ENCODE measurements around the gene ANXA11. TPM values are rescaled to one million over a fixed set of nuclear protein-coding genes. Genes with fewer than 3 reads are reported as not detected.
"Not testable (repeated sequence)": the region's sequence is repeated elsewhere in the genome, so short reads cannot be mapped to it uniquely, and the experiment has no call there.

ANXA11 gene
- 100 to 1,000 TPM; 271 to 353 TPM for total RNA-seq

DNA sequence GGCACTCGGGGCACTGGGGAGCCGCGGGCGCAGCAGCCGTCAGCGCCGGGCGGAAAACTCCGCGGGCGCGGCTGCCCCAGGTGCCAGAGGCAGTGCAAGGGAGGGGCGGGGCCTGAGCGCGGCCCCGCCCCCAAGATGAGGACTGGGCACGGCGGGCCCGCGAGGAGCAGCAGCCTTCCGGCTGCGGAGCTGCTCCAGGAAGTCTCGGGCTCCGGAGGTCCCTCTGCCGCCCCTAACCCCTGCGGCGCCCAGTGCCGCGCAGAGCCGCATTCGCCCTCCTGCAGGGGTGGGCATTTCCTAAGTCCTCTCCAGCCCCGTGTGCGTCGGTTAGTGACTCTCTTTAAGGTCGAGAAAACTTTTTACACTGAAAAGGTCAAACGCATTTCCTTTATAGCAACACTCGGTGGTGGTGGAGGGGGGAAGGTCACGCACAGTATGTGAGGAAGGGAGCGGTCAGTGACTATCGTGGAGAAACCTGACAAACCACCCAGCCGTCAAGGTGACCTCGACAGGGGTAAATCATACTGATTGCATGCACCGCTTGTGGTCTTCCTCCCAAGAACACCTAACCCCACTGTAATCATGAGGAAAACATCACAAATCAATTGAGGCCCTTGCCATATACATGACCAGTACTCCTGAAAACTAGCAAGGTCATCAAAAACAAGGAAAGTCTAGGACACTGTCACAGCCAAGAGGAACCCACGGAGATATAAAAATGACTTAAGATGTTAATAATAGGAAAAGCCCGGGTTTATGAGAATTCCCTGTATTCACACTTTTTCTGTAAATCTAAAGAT, at the start of gene ANXA11:
Gene ANXA11 (minus strand): TSS at position 61 of the 800 bp plus-strand sequence. CDS start 32,676 bp downstream, outside the sequence.
- Histone ChIP-seq H3K4me3 (peak within 1 kb of the TSS; percentile 88), H3K9ac (ENCODE audit: low read depth in 2 of 2, low read length in 2 of 2) (peak within 1 kb of the TSS; percentile 96 to 99), H3K27me3 (no peaks in the 10 kb centered on the region), H3K27ac (peak within 1 kb of the TSS; percentile 99), H3K9me3 (no peaks in the 10 kb centered on the region), H3K36me3 (no peaks in the 10 kb centered on the region), H3K4me1 (peaks cover 29% of the 10 kb centered on the region)
- intact Hi-C loops (cut with DNase I) = no loop called here
- TF ChIP-seq, protein P1, sequence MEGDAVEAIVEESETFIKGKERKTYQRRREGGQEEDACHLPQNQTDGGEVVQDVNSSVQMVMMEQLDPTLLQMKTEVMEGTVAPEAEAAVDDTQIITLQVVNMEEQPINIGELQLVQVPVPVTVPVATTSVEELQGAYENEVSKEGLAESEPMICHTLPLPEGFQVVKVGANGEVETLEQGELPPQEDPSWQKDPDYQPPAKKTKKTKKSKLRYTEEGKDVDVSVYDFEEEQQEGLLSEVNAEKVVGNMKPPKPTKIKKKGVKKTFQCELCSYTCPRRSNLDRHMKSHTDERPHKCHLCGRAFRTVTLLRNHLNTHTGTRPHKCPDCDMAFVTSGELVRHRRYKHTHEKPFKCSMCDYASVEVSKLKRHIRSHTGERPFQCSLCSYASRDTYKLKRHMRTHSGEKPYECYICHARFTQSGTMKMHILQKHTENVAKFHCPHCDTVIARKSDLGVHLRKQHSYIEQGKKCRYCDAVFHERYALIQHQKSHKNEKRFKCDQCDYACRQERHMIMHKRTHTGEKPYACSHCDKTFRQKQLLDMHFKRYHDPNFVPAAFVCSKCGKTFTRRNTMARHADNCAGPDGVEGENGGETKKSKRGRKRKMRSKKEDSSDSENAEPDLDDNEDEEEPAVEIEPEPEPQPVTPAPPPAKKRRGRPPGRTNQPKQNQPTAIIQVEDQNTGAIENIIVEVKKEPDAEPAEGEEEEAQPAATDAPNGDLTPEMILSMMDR (IDR thresholded peaks at IDR 0.05) = no peak
- DNase-seq = peak; percentile 88

DNA sequence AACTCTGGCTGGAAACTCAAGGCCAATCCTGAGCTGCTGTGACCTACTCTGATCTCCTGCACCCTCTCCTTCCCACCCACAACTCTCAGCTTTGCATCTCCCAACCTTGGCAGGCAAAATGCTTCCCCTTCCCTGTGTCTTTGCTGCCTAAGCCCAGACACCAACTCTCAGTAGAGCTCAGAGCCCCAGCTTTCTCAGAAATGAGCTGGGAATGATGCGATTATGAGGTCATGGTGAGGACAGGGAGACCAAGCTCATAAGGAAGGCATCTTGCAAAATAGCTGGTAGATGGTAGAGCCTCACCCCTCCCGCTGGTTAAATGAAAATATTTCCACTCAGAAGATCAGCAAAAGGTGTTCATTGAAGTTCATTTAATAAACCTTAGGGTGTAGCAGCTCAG, 49.4 kb upstream of the ANXA11 start:
- DNase-seq; H3K9ac ChIP-seq (ENCODE audit: low read depth in 2 of 2, low read length in 2 of 2); intact Hi-C loops (cut with DNase I); H3K27ac ChIP-seq; H3K9me3 ChIP-seq; H3K4me1 ChIP-seq; H3K27me3 ChIP-seq; H3K36me3 ChIP-seq; H3K4me3 ChIP-seq: not testable (repeated sequence)

DNA sequence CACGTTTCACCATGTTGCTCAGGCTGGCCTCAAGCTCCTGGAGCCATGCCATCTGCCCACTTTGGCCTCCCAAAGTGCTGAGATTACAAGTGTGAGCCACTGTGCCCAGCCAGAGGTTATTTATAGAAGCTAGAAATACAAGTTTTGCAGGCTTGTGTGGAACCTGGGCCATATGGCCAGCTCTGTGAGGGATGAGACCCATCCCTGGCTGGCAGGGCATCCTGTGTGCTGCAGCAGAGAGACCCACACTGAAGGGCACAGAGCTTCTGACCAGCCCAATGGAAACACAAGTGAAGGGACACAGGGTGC, 48.6 kb upstream of the ANXA11 start:
- H3K4me3 ChIP-seq; H3K4me1 ChIP-seq; H3K36me3 ChIP-seq; H3K27ac ChIP-seq; H3K9ac ChIP-seq (ENCODE audit: low read depth in 2 of 2, low read length in 2 of 2); DNase-seq; H3K27me3 ChIP-seq; intact Hi-C loops (cut with DNase I); H3K9me3 ChIP-seq: not testable (repeated sequence)

DNA sequence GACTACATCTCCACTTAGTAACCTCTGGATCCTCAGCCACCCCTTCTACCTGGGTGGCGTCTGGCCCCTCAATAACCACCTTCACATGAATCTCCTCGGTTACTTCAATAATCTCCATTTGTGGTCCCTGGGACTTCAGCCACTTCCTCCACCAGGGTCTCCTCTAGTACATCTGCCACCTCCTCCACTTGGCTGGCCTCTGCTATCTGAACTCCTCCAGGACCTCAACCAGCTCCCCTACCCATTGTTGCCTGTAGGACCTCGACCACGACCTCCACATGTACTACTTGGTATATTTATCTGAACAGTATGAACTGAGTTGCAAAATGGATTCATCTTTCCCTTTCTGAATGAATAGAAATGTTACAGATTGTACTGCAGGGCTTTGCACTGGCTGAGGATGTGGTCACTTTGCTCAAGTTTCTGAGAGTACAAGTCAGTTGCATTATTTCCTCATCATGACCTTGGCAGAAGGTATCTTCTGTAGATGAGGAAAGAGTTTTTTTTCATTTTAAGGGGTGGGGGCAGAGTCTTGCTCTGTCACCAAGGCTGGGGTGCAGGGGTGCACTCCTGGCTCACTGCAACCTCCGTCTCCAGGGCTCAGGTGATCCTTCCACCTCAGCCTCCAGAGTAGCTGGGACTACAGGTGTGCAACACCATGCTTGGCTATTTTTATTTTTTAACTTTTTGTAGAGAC, 48.1 kb upstream of the ANXA11 start:
- Histone ChIP-seq H3K4me1 (no peaks in the 10 kb centered on the region), H3K4me3 (no peak overlapping the region), H3K9me3 (no peaks in the 10 kb centered on the region), H3K27ac (no peak overlapping the region), H3K36me3 (no peaks in the 10 kb centered on the region), H3K9ac (ENCODE audit: low read depth in 2 of 2, low read length in 2 of 2) (no peak overlapping the region), H3K27me3 (no peaks in the 10 kb centered on the region)
- TF ChIP-seq, protein P1 (IDR thresholded peaks at IDR 0.05) = no peak
- intact Hi-C loops (cut with DNase I) = no loop called here
- DNase-seq = no peak

DNA sequence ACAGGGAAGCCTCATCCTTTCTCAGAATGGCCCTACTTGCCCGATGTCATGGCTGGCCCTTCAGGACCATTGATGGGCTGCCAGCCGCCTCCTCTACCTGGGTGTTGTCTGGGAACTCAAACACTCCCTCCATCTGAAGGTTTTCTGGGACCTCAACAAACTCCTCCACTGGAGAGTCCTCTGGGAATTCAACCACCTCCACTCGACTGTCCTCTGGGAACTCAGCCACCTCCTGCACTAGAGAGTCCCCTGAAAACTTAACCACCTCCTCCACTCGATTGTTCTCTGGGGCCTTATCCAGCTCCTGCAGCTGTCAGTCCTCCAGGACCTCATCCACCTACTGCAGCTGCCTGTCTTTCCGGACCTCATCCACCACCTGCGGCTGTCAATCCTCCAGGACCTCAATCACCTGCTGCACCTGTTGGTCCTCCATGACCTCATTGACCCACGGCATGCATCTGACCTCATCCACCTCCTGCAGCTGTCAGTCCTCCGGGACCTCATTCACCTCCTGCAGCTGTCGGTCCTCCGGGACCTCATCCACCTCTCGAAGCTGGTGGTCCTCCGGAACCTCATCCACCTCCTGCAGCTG, 47.1 kb upstream of the ANXA11 start:
- no peak for DNase-seq
- no peaks in the 10 kb centered on the region for H3K27me3 ChIP-seq
- intact Hi-C loops (cut with DNase I) = no loop called here
- H3K27ac ChIP-seq = no peak overlapping the region
- H3K9ac ChIP-seq (ENCODE audit: low read depth in 2 of 2, low read length in 2 of 2) = no peak overlapping the region
- H3K9me3 ChIP-seq = no peaks in the 10 kb centered on the region
- no peaks in the 10 kb centered on the region for H3K36me3 ChIP-seq
- H3K4me3 ChIP-seq = no peak overlapping the region
- H3K4me1 ChIP-seq = no peaks in the 10 kb centered on the region
- TF ChIP-seq, protein P1 (IDR thresholded peaks at IDR 0.05) = no peak

DNA sequence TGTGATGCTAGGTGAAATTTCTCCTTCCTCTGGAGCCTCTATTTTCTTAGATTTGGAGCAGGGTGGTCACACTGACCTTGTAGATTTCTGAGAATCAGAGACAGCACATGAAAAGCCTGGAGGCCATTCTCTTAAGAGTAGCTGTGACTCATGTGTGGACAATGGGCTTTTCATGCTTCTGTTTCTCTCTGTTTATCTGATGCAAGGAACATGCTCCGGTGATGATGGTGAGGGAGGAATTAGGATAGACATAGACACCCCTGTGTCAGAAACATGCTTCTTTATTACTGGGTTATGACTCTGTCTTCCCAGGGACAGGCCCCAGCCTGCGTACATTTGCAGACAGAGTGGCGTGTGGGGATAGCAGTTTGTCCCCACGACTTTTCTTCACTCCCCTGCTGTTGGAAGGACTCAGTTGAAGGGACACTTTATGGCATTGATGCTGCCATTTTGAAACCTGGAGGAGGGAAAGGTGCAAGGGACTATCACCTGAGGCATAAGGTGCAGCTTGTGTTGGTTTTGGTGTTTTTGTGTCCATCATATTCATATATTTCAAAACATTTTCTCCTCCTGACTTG, 46.5 kb upstream of the ANXA11 start:
- H3K27me3 ChIP-seq; DNase-seq; H3K4me1 ChIP-seq; H3K36me3 ChIP-seq; intact Hi-C loops (cut with DNase I); H3K4me3 ChIP-seq; H3K9me3 ChIP-seq; H3K27ac ChIP-seq; H3K9ac ChIP-seq (ENCODE audit: low read depth in 2 of 2, low read length in 2 of 2): not testable (repeated sequence)

- intact Hi-C loops (cut with DNase I); H3K27ac ChIP-seq; H3K9ac ChIP-seq (ENCODE audit: low read depth in 2 of 2, low read length in 2 of 2); H3K4me1 ChIP-seq; H3K4me3 ChIP-seq; H3K9me3 ChIP-seq; H3K27me3 ChIP-seq; DNase-seq; H3K36me3 ChIP-seq: not testable (repeated sequence)
Observed at GRCh38 chr10:80250399-80250798, 45.1 kb upstream of the ANXA11 start.

- H3K4me3 ChIP-seq; DNase-seq; H3K36me3 ChIP-seq; H3K27me3 ChIP-seq; H3K9ac ChIP-seq (ENCODE audit: low read depth in 2 of 2, low read length in 2 of 2); H3K27ac ChIP-seq; H3K4me1 ChIP-seq; intact Hi-C loops (cut with DNase I); H3K9me3 ChIP-seq: not testable (repeated sequence)
Observed at GRCh38 chr10:80249906-80250305, 44.6 kb upstream of the ANXA11 start.

DNA sequence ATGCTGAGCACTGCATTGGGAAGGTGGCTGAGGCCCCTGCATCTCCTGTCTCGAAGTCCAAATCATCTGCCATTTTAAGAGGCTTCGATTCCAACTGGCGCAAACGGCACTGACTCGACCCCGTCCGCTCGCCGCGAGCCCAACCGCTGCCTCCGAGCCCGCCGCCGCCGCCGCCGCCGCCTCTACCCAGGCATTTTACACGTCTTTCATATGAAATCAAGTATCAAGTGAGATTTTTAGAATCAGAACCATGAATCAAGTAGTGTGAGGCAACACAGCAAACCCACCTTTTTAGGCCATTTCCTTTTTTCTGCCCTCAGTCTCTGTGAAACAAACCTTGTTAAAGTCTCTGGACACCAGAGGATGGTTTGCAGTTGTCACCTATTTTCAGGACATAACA, 42.3 kb upstream of the ANXA11 start:
- H3K4me1 ChIP-seq; intact Hi-C loops (cut with DNase I); H3K27me3 ChIP-seq; H3K9ac ChIP-seq (ENCODE audit: low read depth in 2 of 2, low read length in 2 of 2); DNase-seq; H3K36me3 ChIP-seq; H3K4me3 ChIP-seq; H3K9me3 ChIP-seq; H3K27ac ChIP-seq: not testable (repeated sequence)

DNA sequence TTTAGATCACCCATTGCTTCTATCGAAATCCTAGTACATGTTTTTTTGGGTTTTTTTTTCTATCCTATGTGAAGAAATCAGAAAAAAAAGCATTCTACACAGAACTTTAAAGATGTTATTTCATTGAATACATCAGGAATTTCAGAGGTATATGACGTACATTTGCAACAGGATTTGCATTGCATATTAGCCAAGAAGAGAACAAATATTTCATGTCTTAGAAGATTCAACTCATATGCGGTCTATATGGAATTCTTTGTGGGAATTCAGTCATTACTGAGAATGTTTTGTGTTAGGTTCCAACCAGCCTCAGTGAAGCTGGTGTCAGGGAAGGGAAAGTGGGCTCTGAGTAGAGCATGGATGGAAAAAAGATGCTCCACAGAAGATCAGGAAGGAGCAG, 39.0 kb upstream of the ANXA11 start:
- H3K27ac ChIP-seq; intact Hi-C loops (cut with DNase I); H3K36me3 ChIP-seq; H3K9ac ChIP-seq (ENCODE audit: low read depth in 2 of 2, low read length in 2 of 2); H3K4me1 ChIP-seq; DNase-seq; H3K4me3 ChIP-seq; H3K9me3 ChIP-seq; H3K27me3 ChIP-seq: not testable (repeated sequence)

Measured in colonic mucosa (tissue), 4 donors.